ENCODE data around the gene SPAAR.

SPAAR gene

GRCh38 chr9:35948901-35949318, 39.6 kb downstream of the SPAAR start:
- DNase-seq (ENCODE audit: low spot score), result no peak

- DNase-seq (ENCODE audit: low spot score), result no peak
Observed at GRCh38 chr9:35951736-35952135, 42.4 kb downstream of the SPAAR start.

GRCh38 chr9:35952526-35953191, 43.4 kb downstream of the SPAAR start:
- DNase-seq (ENCODE audit: low spot score), result no peak

- DNase-seq (ENCODE audit: low spot score), result peak; percentile 64
Observed at GRCh38 chr9:35954942-35955546, 45.8 kb downstream of the SPAAR start.

GRCh38 chr9:35956651-35957050, 47.4 kb downstream of the SPAAR start:
- no peak for DNase-seq (ENCODE audit: low spot score)

- no peak for DNase-seq (ENCODE audit: low spot score)
Observed at GRCh38 chr9:35958104-35958837, 49.0 kb downstream of the SPAAR start, which contains the start of gene OR2S2. Gene OR2S2 (minus strand): TSS chr9:35958154. CDS start chr9:35958098, 56 bp downstream.

GRCh38 chr9:35960039-35960655, 50.9 kb downstream of the SPAAR start:
- DNase-seq (ENCODE audit: low spot score), result no peak

Data from CD4-positive, alpha-beta T cell treated with Interleukin-15 for 4 hours (primary cell).